MM.1S (cell line): ENCODE data around the gene SLC49A3.

ENCODE experiments used
- DNase-seq: peaks from one replicate; pipeline ENCODE4 v3.0.0-alpha.2; 2015
- H2AFZ ChIP-seq: fragments of 300-600 bp; sonication (generic); 2 replicates; pipeline ENCODE4 v1.6.0; 2016; ENCODE audit warnings: antibody characterized with exemption, low read length
- H3F3A ChIP-seq: fragments of 300-600 bp; sonication (generic); 2 replicates; pipeline ENCODE4 v1.6.1; 2016; ENCODE audit warnings: mild to moderate bottlenecking, antibody characterized with exemption, low read length, moderate library complexity, mixed read lengths; ENCODE audit not compliant: insufficient read depth
- H3K27ac ChIP-seq: fragments of 300-600 bp; sonication (generic); 2 replicates; pipeline ENCODE4 v1.5.1; 2016; ENCODE audit warnings: mild to moderate bottlenecking, low read length
- H3K27me3 ChIP-seq: fragments of 300-600 bp; sonication (generic); replicated peaks from 2 replicates; pipeline ENCODE4 v1.6.0; 2016; ENCODE audit warnings: low read length; ENCODE audit not compliant: insufficient read depth
- H3K36me3 ChIP-seq: fragments of 300-600 bp; sonication (generic); replicated peaks from 2 replicates; pipeline ENCODE4 v1.6.1; 2016; ENCODE audit warnings: mild to moderate bottlenecking, low read length, mixed read lengths; ENCODE audit not compliant: insufficient read depth
- H3K4me1 ChIP-seq: fragments of 300-600 bp; sonication (generic); 2 replicates; pipeline ENCODE4 v1.6.1; 2016; ENCODE audit warnings: low read length, mixed read lengths
- H3K4me2 ChIP-seq: fragments of 300-600 bp; sonication (generic); 2 replicates; pipeline ENCODE4 v1.6.0; 2016; ENCODE audit warnings: low read depth, low read length
- H3K4me3 ChIP-seq: fragments of 300-600 bp; sonication (generic); 2 replicates; pipeline ENCODE4 v1.5.1; 2016; ENCODE audit warnings: low read length, mixed read lengths
- H3K79me2 ChIP-seq: fragments of 300-600 bp; sonication (generic); 2 replicates; pipeline ENCODE4 v1.6.1; 2016; ENCODE audit warnings: mixed run types, low read length, mixed read lengths
- H3K9ac ChIP-seq: fragments of 300-600 bp; sonication (generic); 2 replicates; pipeline ENCODE4 v1.6.1; 2016; ENCODE audit warnings: low read length, mixed read lengths
- H3K9me2 ChIP-seq: fragments of 300-600 bp; sonication (generic); replicated peaks from 2 replicates; pipeline ENCODE4 v1.6.1; 2016; ENCODE audit warnings: mild to moderate bottlenecking, low read length, mixed read lengths; ENCODE audit not compliant: insufficient read depth
- H3K9me3 ChIP-seq: fragments of 300-600 bp; sonication (generic); replicated peaks from 2 replicates; pipeline ENCODE4 v1.6.1; 2016; ENCODE audit warnings: mild to moderate bottlenecking, low read length, mixed read lengths; ENCODE audit not compliant: insufficient read depth
- H4K20me1 ChIP-seq: fragments of 300-600 bp; sonication (generic); 2 replicates; pipeline ENCODE4 v1.6.1; 2016; ENCODE audit warnings: mild to moderate bottlenecking, low read length, moderate library complexity, mixed read lengths; ENCODE audit not compliant: insufficient read depth
- CTCF ChIP-seq: fragments of 300-600 bp; sonication (generic); IDR thresholded peaks from 2 replicates; pipeline ENCODE4 v1.5.1; 2016; ENCODE audit warnings: antibody characterized with exemption, low read length, mixed read lengths
- EZH2 ChIP-seq: fragments of 300-600 bp; sonication (generic); optimal IDR thresholded peaks from 2 replicates; pipeline ENCODE3; 2017; ENCODE audit warnings: low read depth, mild to moderate bottlenecking, antibody characterized with exemption, low read length, mixed read lengths
- EZH2phosphoT487 ChIP-seq: fragments of 300-600 bp; sonication (generic); IDR thresholded peaks from 2 replicates; pipeline ENCODE4 v1.6.1; 2018; ENCODE audit warnings: antibody characterized with exemption, low read length

The SLC49A3 gene

GRCh38 chr4:680551-680927 is 8.4 kb downstream of the SLC49A3 start:
- Histone ChIP-seq H2AFZ (no peak overlapping the region), H3K79me2 (no peaks in the 10 kb centered on the region), H3K9me2 (no peaks in the 10 kb centered on the region), H3K9me3 (no peaks in the 10 kb centered on the region), H3K4me3 (no peak overlapping the region), H3K9ac (no peak overlapping the region), H3F3A (no peaks in the 10 kb centered on the region), H3K4me1 (no peaks in the 10 kb centered on the region), H3K36me3 (no peaks in the 10 kb centered on the region), H3K27ac (no peak overlapping the region), H4K20me1 (no peaks in the 10 kb centered on the region), H3K4me2 (no peak overlapping the region), H3K27me3 (no peaks in the 10 kb centered on the region)
- no peak for DNase-seq
- no peak for TF ChIP-seq EZH2phosphoT487
- TF ChIP-seq CTCF, result no peak
- no peak for TF ChIP-seq EZH2

GRCh38 chr4:680091-680490 is 8.9 kb downstream of the SLC49A3 start:
- no peak overlapping the region for H3K4me2 ChIP-seq
- TF ChIP-seq EZH2 (no peak), EZH2phosphoT487 (no peak), CTCF (no peak)

GRCh38 chr4:679629-680028 is 9.3 kb downstream of the SLC49A3 start:
- no peak overlapping the region for H3K9ac ChIP-seq
- DNase-seq, result no peak
- H3K9me2 ChIP-seq, result no peaks in the 10 kb centered on the region
- H2AFZ ChIP-seq, result no peak overlapping the region
- no peaks in the 10 kb centered on the region for H3K36me3 ChIP-seq
- H3K79me2 ChIP-seq, result no peaks in the 10 kb centered on the region
- no peak overlapping the region for H3K27ac ChIP-seq
- TF ChIP-seq CTCF, result no peak
- TF ChIP-seq EZH2, result no peak
- TF ChIP-seq EZH2phosphoT487, result no peak
- H3F3A ChIP-seq, result no peaks in the 10 kb centered on the region
- no peaks in the 10 kb centered on the region for H3K27me3 ChIP-seq
- no peaks in the 10 kb centered on the region for H3K9me3 ChIP-seq
- H4K20me1 ChIP-seq, result no peaks in the 10 kb centered on the region
- no peak overlapping the region for H3K4me2 ChIP-seq
- no peaks in the 10 kb centered on the region for H3K4me1 ChIP-seq
- H3K4me3 ChIP-seq, result no peak overlapping the region

More at GRCh38 chr4:680091-680490, 8.9 kb downstream of the SLC49A3 start:
- DNase-seq, result no peak
- no peaks in the 10 kb centered on the region for H3K4me1 ChIP-seq
- no peaks in the 10 kb centered on the region for H3K36me3 ChIP-seq
- H3K9ac ChIP-seq, result no peak overlapping the region
- H3K9me3 ChIP-seq, result no peaks in the 10 kb centered on the region
- no peak overlapping the region for H3K27ac ChIP-seq
- no peaks in the 10 kb centered on the region for H3K9me2 ChIP-seq
- H3K27me3 ChIP-seq, result no peaks in the 10 kb centered on the region
- H2AFZ ChIP-seq, result no peak overlapping the region
- no peaks in the 10 kb centered on the region for H3F3A ChIP-seq
- H3K79me2 ChIP-seq, result no peaks in the 10 kb centered on the region
- no peaks in the 10 kb centered on the region for H4K20me1 ChIP-seq
- no peak overlapping the region for H3K4me3 ChIP-seq

- H3K4me1 ChIP-seq, result no peaks in the 10 kb centered on the region
- H3K79me2 ChIP-seq, result no peaks in the 10 kb centered on the region
- H4K20me1 ChIP-seq, result no peaks in the 10 kb centered on the region
- TF ChIP-seq CTCF, result no peak
- TF ChIP-seq EZH2, result no peak
- no peak for TF ChIP-seq EZH2phosphoT487
- H3K36me3 ChIP-seq, result no peaks in the 10 kb centered on the region
- no peaks in the 10 kb centered on the region for H3K9me2 ChIP-seq
- no peak for DNase-seq
- H3K27me3 ChIP-seq, result no peaks in the 10 kb centered on the region
- no peak overlapping the region for H3K4me2 ChIP-seq
- H3K9ac ChIP-seq, result no peak overlapping the region
- H3K27ac ChIP-seq, result no peak overlapping the region
- H3K4me3 ChIP-seq, result no peak overlapping the region
- no peak overlapping the region for H2AFZ ChIP-seq
- no peaks in the 10 kb centered on the region for H3K9me3 ChIP-seq
- no peaks in the 10 kb centered on the region for H3F3A ChIP-seq
These were observed 9.9 kb downstream of the SLC49A3 start for GRCh38 chr4:679104-679481.
